Lower leg skin (tissue), 3 donors: ENCODE data around the gene GLI1.

ENCODE experiments used
- CTCF ChIP-seq, 3 donors: fragments of 450-650 bp; IDR thresholded peaks; one replicate each; pipeline ENCODE4 v1.5.1; 2016; ENCODE audit warnings: antibody characterized with exemption in 3 of 3, mild to moderate bottlenecking in 3 of 3, moderate library complexity in 2 of 3
- POLR2A ChIP-seq, 2 donors: fragments of 450-650 bp; IDR thresholded peaks; one replicate each; pipeline ENCODE4 v1.6.1; 2016 to 2017; ENCODE audit warnings: antibody characterized with exemption in 2 of 2, mild to moderate bottlenecking in 1 of 2, moderate library complexity in 1 of 2

- TF ChIP-seq CTCF (IDR thresholded peaks at IDR 0.05) = no peak
- no peak for TF ChIP-seq POLR2A (IDR thresholded peaks at IDR 0.05)
These were observed 40.6 kb downstream of the GLI1 start for GRCh38 chr12:57500213-57500612.
